HG02970 (cell line): ENCODE measurements around the gene YAP1.

ENCODE experiments used
- ATAC-seq: cut with Tn5 transposase; IDR thresholded peaks from one replicate; pipeline ENCODE4 v1.9.1; 2021; ENCODE audit warnings: mild to moderate bottlenecking, moderate library complexity, moderate number of reproducible peaks; ENCODE audit not compliant: unreplicated experiment, low FRiP score

YAP1 gene

GRCh38 chr11:102268083-102268984 lies 158.1 kb downstream of the YAP1 start:
- peak; percentile 94 for ATAC-seq

- no peak for ATAC-seq
These were observed 158.8 kb downstream of the YAP1 start for GRCh38 chr11:102268985-102269470.

DNA sequence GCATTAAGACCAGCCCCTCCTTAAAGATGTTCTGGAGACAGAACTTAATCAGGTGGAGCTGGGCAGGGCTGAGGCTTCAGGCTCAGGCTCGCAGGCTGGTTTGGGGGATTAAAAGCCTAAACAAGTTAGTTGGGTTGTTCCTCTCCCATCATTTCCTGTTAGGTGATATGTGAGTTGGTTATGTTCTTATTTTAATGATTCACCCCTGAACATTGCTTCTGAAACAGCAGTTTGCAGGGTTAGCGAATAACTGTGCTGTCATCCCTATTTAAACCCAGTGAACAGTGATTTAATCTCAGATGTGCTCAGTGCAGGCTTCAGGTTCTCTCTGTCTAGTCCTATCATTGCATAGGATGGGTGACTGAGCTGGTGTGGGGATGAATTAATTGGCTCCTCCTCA lies 159.7 kb downstream of the YAP1 start:
- no peak for ATAC-seq

DNA sequence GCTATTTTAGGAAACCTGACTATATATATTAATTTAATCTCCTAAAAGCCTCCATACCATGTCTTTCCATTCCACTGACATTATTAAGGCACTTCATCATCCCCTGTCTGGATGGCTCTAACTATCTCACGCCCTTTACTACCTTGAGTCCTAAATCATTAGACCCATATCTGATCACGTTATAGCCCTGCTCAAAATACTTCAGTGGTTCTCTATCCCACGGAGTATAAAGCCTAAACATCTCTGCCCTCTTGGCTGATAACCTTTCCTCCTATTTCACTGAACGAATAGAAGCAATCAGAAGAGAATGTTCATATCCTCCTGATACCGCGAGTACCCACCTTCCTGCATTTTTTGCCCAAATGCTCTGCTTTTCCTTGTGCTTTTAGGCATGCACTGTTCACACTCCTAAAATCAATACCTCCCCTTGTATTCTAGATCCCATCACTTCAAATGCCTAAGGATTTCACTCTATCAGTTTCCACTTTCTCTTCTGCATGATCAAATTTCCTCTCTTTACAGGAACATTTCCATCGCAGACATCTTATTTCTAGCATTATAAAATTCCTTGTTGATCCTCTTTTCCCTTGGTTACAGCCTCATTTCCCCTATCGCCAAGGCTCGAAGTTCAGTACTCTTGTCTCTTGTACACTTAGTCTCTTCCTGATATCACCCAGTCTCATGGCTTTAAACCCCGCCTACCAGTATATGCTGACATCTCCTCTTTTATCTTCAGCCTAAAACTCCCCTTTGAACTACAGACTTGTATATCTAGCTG lies 162.0 kb downstream of the YAP1 start:
- no peak for ATAC-seq

DNA sequence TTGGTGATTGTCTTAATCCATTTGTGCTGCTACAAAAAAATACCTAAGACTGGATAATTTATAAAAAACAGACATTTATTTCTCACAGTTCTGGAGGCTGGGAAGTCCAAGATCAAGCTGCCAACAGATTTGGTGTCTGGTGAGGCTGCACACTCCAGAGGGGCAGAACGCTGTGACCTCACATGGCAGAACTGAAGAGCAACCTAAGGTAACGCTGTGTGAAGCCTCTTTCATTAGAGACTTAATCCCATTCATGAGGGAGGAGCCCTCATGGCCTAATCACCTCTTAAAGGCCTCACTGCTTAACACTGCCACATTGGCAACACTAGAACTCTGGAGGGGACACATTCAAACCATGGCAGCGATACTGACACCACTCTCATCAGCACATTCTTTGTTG lies 164.4 kb downstream of the YAP1 start:
- ATAC-seq, result no peak

DNA sequence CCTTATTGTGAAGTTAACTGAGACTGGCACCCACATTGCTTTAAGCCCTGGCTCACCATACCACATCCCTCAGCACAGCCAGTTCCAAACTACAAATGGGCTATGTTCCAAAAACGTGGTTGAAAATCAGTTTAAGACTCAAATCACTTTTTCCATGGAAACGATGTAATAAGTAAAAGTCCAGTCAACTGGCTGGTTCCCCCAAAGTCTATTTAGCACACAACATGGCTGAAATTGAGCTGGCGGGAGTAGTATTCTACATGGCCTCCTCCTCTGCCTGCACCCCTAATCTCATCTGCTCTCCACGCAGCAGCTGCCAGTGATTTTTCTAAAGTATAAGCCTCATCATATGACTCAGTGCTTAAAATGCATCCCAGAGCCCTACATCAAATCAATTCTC lies 166.1 kb downstream of the YAP1 start:
- ATAC-seq, result no peak

- ATAC-seq, result no peak
These were observed 166.5 kb downstream of the YAP1 start for GRCh38 chr11:102276783-102277182.

- peak; percentile 75 for ATAC-seq
These were observed 169.5 kb downstream of the YAP1 start for GRCh38 chr11:102279641-102280170.

DNA sequence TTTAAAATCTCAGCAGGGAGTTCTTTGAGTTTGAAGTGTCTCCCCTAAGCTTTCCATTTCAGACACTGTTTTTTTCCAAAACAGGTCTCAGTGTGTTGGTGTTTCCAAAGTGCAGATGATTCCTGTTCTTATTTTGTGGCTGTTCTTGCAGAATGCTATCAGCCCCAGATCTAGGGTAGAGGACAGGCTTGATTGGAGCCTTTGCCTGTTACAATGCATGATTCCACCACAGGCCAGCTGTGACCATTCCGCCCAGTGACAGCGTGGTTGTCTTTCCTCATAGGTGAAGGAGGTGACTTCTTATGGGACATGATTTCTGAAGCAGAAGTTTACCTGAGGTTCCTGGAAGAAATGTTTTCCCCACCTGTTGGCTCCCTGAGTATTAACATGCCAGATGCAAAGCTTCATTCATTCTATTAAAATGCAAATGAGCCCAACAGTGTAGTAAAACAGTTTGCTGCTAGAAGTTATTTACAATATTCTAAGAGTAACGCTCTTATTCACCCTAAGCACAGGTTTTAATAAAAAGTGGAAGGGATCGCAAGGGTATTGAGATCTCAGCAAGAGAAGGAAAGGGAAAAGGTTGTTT lies 170.1 kb downstream of the YAP1 start:
- no peak for ATAC-seq
